Measurements from ENCODE around the gene MIPOL1. TPM values are rescaled to one million over a fixed set of nuclear protein-coding genes. Genes with fewer than 3 reads are reported as not detected.
"Not testable (repeated sequence)": the region's sequence is repeated elsewhere in the genome, so short reads cannot be mapped to it uniquely, and the experiment has no call there.

The MIPOL1 gene
- total RNA-seq, 1 donor from 2014 or later = not detected

GRCh38 chr14:37221073-37221472 is 23.3 kb downstream of the MIPOL1 start:
- intact Hi-C loops (cut with micrococcal nuclease) = no loop called here
- Mint-ChIP-seq H3K4me1 (ENCODE audit: low read depth) (no peaks in the 10 kb centered on the region), H3K27ac (no peak overlapping the region), H3K9me3 (peaks cover 14% of the 10 kb centered on the region), H3K27me3 (ENCODE audit: low read depth) (no peaks in the 10 kb centered on the region), H3K4me3 (ENCODE audit: low read depth) (no peak overlapping the region), H3K36me3 (ENCODE audit: low read depth) (no peaks in the 10 kb centered on the region)
- no peak for DNase-seq (ENCODE audit: low spot score)

DNA sequence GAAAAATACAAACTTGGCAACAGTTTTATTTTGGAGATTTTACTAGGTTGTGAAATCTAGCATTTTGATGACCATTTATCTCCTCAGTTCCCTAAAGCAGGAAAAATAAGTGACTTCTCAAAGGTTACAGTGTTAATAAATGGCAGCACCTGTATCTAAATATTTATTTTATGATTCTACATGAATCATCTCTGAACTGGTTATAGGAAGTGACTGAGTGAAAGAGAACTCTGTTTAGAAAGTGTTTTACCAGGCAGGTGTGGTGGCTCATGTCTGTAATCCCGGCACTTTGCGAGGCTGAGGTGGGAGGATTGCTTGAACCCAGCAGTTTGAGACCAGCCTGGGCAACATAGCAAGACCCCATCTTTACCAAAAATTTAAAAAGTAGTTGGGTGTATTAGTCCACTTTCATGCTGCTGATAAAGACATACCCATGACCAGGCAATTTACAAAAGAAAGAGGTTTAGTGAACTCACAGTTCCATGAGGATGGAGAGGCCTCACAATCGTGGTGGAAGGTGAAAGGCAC is 26.3 kb downstream of the MIPOL1 start:
- no peaks in the 10 kb centered on the region for H3K27me3 Mint-ChIP-seq (ENCODE audit: low read depth)
- peaks cover 14% of the 10 kb centered on the region for H3K9me3 Mint-ChIP-seq
- no peak overlapping the region for H3K27ac Mint-ChIP-seq
- no peaks in the 10 kb centered on the region for H3K4me1 Mint-ChIP-seq (ENCODE audit: low read depth)
- no peaks in the 10 kb centered on the region for H3K36me3 Mint-ChIP-seq (ENCODE audit: low read depth)
- H3K4me3 Mint-ChIP-seq (ENCODE audit: low read depth) = no peak overlapping the region
- intact Hi-C loops (cut with micrococcal nuclease) = no loop called here
- DNase-seq (ENCODE audit: low spot score) = no peak

DNA sequence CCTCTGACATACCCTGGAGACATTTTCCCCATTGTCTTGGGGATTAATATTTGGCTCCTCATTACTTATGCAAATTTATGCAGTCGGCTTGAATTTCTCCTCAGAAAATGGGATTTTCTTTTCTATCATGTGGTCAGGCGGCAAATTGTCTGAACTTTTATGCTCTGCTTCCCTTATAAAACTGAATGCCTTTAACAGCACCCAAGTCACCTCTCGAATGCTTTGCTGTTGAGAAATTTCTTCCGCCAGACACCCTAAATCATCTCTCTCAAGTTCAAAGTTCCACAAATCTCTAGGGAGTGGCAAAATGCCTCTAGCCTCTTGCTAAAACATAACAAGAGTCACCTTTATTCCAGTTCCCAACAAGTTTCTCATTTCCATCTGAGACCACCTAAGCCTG is 27.9 kb downstream of the MIPOL1 start:
- H3K4me1 Mint-ChIP-seq (ENCODE audit: low read depth); H3K27ac Mint-ChIP-seq; H3K27me3 Mint-ChIP-seq (ENCODE audit: low read depth); DNase-seq (ENCODE audit: low spot score); intact Hi-C loops (cut with micrococcal nuclease); H3K4me3 Mint-ChIP-seq (ENCODE audit: low read depth); H3K36me3 Mint-ChIP-seq (ENCODE audit: low read depth): not testable (repeated sequence)
- H3K9me3 Mint-ChIP-seq = peaks cover 14% of the 10 kb centered on the region

DNA sequence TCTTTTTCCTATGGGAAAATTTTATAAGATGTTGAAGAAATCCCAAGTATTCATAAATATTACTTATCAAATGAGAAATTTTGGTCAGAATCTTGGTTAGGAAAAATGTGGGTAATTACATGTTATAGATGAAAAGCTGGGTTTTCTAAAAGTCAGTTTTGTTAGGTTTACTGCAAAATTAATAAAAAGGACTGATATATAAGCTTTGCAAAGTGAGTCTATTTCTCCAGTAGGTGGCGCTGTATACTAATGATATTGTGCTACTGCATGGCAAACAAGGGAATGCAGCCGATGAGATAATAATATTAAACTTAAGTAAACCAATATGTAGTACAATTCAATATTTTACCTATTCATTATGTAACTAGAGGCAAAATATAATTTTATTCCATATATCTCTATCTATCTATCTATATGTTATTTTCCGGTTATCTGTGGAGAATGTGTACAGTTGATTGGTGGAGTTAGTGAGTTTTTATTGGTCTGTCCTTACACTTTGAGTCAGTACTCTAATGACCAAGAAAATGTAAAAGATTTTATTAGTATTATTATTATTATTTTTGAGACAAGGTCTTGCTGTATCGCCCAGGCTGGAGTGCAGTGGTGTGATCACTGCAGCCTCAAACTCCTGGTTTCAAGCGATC is 32.9 kb downstream of the MIPOL1 start:
- H3K4me1 Mint-ChIP-seq (ENCODE audit: low read depth) = no peaks in the 10 kb centered on the region
- H3K27ac Mint-ChIP-seq = no peak overlapping the region
- intact Hi-C loops (cut with micrococcal nuclease) = loop anchor here (5.0 kb wide), 1 partner anchor 642 kb away; no protein-coding TSS in a partner anchor
- H3K4me3 Mint-ChIP-seq (ENCODE audit: low read depth) = no peak overlapping the region
- H3K9me3 Mint-ChIP-seq = peaks cover 3% of the 10 kb centered on the region
- DNase-seq (ENCODE audit: low spot score) = no peak
- H3K36me3 Mint-ChIP-seq (ENCODE audit: low read depth) = no peaks in the 10 kb centered on the region
- no peaks in the 10 kb centered on the region for H3K27me3 Mint-ChIP-seq (ENCODE audit: low read depth)

- no peak for DNase-seq (ENCODE audit: low spot score)
- Mint-ChIP-seq H3K27ac (no peak overlapping the region), H3K4me3 (ENCODE audit: low read depth) (no peak overlapping the region), H3K27me3 (ENCODE audit: low read depth) (no peaks in the 10 kb centered on the region), H3K9me3 (no peaks in the 10 kb centered on the region), H3K36me3 (ENCODE audit: low read depth) (no peaks in the 10 kb centered on the region), H3K4me1 (ENCODE audit: low read depth) (no peaks in the 10 kb centered on the region)
- intact Hi-C loops (cut with micrococcal nuclease) = loop anchor here (5.0 kb wide), 1 partner anchor 639 kb away; no protein-coding TSS in a partner anchor
Observed at GRCh38 chr14:37232907-37233481, 35.3 kb downstream of the MIPOL1 start.

DNA sequence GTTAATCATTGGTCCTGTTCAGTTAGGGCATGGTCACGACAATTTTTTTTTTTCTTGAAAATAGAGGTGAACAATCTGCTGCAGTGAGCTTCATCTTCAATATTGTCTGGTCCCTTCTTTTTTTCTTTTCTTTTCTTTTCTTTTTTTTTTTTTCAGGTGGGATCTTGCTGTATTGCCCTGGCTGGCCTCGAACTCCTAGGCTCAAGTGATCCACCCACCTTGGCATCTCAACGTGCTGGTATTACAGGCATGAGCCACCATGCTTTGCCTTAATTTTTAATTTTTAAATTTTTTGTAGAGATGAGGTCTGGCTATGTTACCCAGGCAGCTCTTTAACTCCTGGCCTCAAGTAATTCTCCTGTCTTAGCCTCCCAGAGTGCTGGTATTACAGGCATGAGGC is 36.5 kb downstream of the MIPOL1 start:
- H3K9me3 Mint-ChIP-seq = no peaks in the 10 kb centered on the region
- H3K4me1 Mint-ChIP-seq (ENCODE audit: low read depth) = no peaks in the 10 kb centered on the region
- no peak overlapping the region for H3K4me3 Mint-ChIP-seq (ENCODE audit: low read depth)
- DNase-seq (ENCODE audit: low spot score) = no peak
- no peak overlapping the region for H3K27ac Mint-ChIP-seq
- H3K27me3 Mint-ChIP-seq (ENCODE audit: low read depth) = no peaks in the 10 kb centered on the region
- intact Hi-C loops (cut with micrococcal nuclease) = loop anchor here (5.0 kb wide), 1 partner anchor 638 kb away; no protein-coding TSS in a partner anchor
- no peaks in the 10 kb centered on the region for H3K36me3 Mint-ChIP-seq (ENCODE audit: low read depth)

GRCh38 chr14:37236044-37236443 is 38.3 kb downstream of the MIPOL1 start:
- H3K27ac Mint-ChIP-seq; DNase-seq (ENCODE audit: low spot score); intact Hi-C loops (cut with micrococcal nuclease); H3K27me3 Mint-ChIP-seq (ENCODE audit: low read depth); H3K36me3 Mint-ChIP-seq (ENCODE audit: low read depth); H3K4me3 Mint-ChIP-seq (ENCODE audit: low read depth); H3K9me3 Mint-ChIP-seq; H3K4me1 Mint-ChIP-seq (ENCODE audit: low read depth): not testable (repeated sequence)

DNA sequence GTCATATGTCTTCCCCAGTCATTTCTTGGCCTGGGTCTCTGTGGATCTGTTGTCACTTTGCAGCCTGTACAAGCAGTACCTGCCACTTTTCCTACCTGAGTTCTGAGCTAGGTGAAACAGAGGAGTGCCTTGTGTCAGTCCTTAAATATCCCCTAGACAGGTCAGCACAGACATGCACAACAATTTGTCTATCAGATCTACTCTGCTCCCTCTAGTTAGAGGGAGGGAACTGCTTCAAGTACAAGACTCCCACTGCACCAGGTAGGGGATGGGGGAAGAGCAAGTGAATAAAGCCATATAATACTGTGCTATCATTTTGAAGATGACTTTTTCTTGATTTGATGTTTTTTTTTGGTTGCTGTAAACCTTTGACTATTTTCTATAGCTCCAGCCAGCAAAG is 39.4 kb downstream of the MIPOL1 start:
- Mint-ChIP-seq H3K4me3 (ENCODE audit: low read depth) (no peak overlapping the region), H3K27ac (no peak overlapping the region), H3K27me3 (ENCODE audit: low read depth) (no peaks in the 10 kb centered on the region), H3K4me1 (ENCODE audit: low read depth) (no peaks in the 10 kb centered on the region), H3K9me3 (no peaks in the 10 kb centered on the region), H3K36me3 (ENCODE audit: low read depth) (no peaks in the 10 kb centered on the region)
- DNase-seq (ENCODE audit: low spot score) = no peak
- intact Hi-C loops (cut with micrococcal nuclease) = no loop called here

DNA sequence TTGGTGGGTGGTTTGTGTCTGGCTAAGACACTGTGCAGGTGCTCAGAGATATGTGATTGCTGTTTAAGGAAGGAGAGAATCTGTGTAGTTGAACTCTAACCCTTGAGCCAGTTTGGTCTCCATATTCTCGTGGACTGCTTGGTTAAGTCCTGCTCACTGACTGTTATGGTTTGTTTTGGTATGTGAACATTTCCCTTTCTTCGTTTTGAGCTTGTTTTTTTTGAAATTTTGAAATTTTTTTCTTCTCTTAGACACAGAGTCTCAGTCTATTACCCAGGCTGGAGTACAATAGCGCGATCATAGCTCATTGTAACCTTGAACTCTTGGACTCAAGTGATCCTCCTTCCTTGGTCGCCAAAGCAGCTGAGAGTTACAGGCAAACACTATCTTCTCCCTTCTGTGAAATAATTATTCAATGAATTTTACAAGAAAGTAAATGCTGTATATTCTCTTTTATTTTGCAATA is 40.0 kb downstream of the MIPOL1 start:
- Mint-ChIP-seq H3K27me3 (ENCODE audit: low read depth) (no peaks in the 10 kb centered on the region), H3K9me3 (no peaks in the 10 kb centered on the region), H3K36me3 (ENCODE audit: low read depth) (no peaks in the 10 kb centered on the region), H3K4me3 (ENCODE audit: low read depth) (no peak overlapping the region), H3K27ac (no peak overlapping the region), H3K4me1 (ENCODE audit: low read depth) (no peaks in the 10 kb centered on the region)
- no peak for DNase-seq (ENCODE audit: low spot score)
- intact Hi-C loops (cut with micrococcal nuclease) = no loop called here

- H3K9me3 Mint-ChIP-seq = no peaks in the 10 kb centered on the region
- no peaks in the 10 kb centered on the region for H3K4me1 Mint-ChIP-seq (ENCODE audit: low read depth)
- no peak overlapping the region for H3K27ac Mint-ChIP-seq
- H3K36me3 Mint-ChIP-seq (ENCODE audit: low read depth) = no peaks in the 10 kb centered on the region
- H3K4me3 Mint-ChIP-seq (ENCODE audit: low read depth) = no peak overlapping the region
- DNase-seq (ENCODE audit: low spot score) = no peak
- no peaks in the 10 kb centered on the region for H3K27me3 Mint-ChIP-seq (ENCODE audit: low read depth)
- intact Hi-C loops (cut with micrococcal nuclease) = no loop called here
Observed at GRCh38 chr14:37241198-37241597, 43.5 kb downstream of the MIPOL1 start.

GRCh38 chr14:37246427-37246829 is 48.7 kb downstream of the MIPOL1 start:
- DNase-seq (ENCODE audit: low spot score) = no peak
- intact Hi-C loops (cut with micrococcal nuclease) = no loop called here
- H3K4me3 Mint-ChIP-seq (ENCODE audit: low read depth) = no peak overlapping the region
- H3K27ac Mint-ChIP-seq = no peak overlapping the region
- H3K9me3 Mint-ChIP-seq = no peaks in the 10 kb centered on the region
- no peaks in the 10 kb centered on the region for H3K27me3 Mint-ChIP-seq (ENCODE audit: low read depth)
- no peaks in the 10 kb centered on the region for H3K36me3 Mint-ChIP-seq (ENCODE audit: low read depth)
- H3K4me1 Mint-ChIP-seq (ENCODE audit: low read depth) = no peaks in the 10 kb centered on the region

- Mint-ChIP-seq H3K4me1 (ENCODE audit: low read depth) (no peaks in the 10 kb centered on the region), H3K9me3 (no peaks in the 10 kb centered on the region)
- intact Hi-C loops (cut with micrococcal nuclease) = no loop called here
Observed at GRCh38 chr14:37247791-37248461, 50.2 kb downstream of the MIPOL1 start.

GRCh38 chr14:37251775-37252174 is 54.0 kb downstream of the MIPOL1 start:
- Mint-ChIP-seq H3K4me3 (ENCODE audit: low read depth) (no peak overlapping the region), H3K36me3 (ENCODE audit: low read depth) (no peaks in the 10 kb centered on the region), H3K4me1 (ENCODE audit: low read depth) (no peaks in the 10 kb centered on the region), H3K9me3 (no peaks in the 10 kb centered on the region), H3K27ac (no peak overlapping the region), H3K27me3 (ENCODE audit: low read depth) (no peaks in the 10 kb centered on the region)
- intact Hi-C loops (cut with micrococcal nuclease) = no loop called here
- no peak for DNase-seq (ENCODE audit: low spot score)

More at GRCh38 chr14:37247791-37248461, 50.2 kb downstream of the MIPOL1 start:
- DNase-seq (ENCODE audit: low spot score) = no peak
- no peaks in the 10 kb centered on the region for H3K36me3 Mint-ChIP-seq (ENCODE audit: low read depth)
- no peaks in the 10 kb centered on the region for H3K27me3 Mint-ChIP-seq (ENCODE audit: low read depth)
- H3K27ac Mint-ChIP-seq = no peak overlapping the region
- no peak overlapping the region for H3K4me3 Mint-ChIP-seq (ENCODE audit: low read depth)

Data from activated T-helper 2 cell treated with anti-CD3 and anti-CD28 coated beads, Interferon-gamma antibody, Interleukin-2, Interleukin-4, amounts not matched to agents 10 μg/mL and 5 μg/mL and 100 μg/mL, durations not matched to agents 14 hours and 24 hours and 36 hours (primary cell).